IMR-90 (cell line): Measurements from ENCODE around the gene EIF6.

Source experiments
- BHLHE40 ChIP-seq: fragments of 150-350 bp; IDR thresholded peaks from 2 replicates; pipeline ENCODE4 v1.6.1; 2016; ENCODE audit warnings: mild to moderate bottlenecking, low read depth, low read length
- CTCF ChIP-seq: conservative IDR thresholded peaks from 2 replicates; pipeline ENCODE4 v1.5.1; 2012; ENCODE audit warnings: mild to moderate bottlenecking, low read depth, low read length, improper control_type of control experiment
- MAZ ChIP-seq: IDR thresholded peaks from 2 replicates; pipeline ENCODE4 v1.6.1; 2012; ENCODE audit warnings: low read depth, mild to moderate bottlenecking, low read length, improper control_type of control experiment, moderate library complexity, borderline replicate concordance
- POLR2A ChIP-seq: IDR thresholded peaks from 2 replicates; pipeline ENCODE4 v1.6.1; 2012; ENCODE audit warnings: mild to moderate bottlenecking, low read depth, low read length
- RAD21 ChIP-seq: IDR thresholded peaks from 2 replicates; pipeline ENCODE4 v1.6.1; 2012; ENCODE audit warnings: low read length, improper control_type of control experiment
- RFX5 ChIP-seq: IDR thresholded peaks from 2 replicates; pipeline ENCODE4 v1.8.0; 2012; ENCODE audit warnings: low read depth, mild to moderate bottlenecking, low read length, moderate library complexity

- TF ChIP-seq CTCF (no peak), BHLHE40 (no peak), RAD21 (no peak), RFX5 (no peak), POLR2A (no peak), MAZ (no peak)
Measured at GRCh38 chr20:35240811-35241293, 43.7 kb downstream of the EIF6 start.
